ENCODE data around the gene GALNT2.

DNA sequence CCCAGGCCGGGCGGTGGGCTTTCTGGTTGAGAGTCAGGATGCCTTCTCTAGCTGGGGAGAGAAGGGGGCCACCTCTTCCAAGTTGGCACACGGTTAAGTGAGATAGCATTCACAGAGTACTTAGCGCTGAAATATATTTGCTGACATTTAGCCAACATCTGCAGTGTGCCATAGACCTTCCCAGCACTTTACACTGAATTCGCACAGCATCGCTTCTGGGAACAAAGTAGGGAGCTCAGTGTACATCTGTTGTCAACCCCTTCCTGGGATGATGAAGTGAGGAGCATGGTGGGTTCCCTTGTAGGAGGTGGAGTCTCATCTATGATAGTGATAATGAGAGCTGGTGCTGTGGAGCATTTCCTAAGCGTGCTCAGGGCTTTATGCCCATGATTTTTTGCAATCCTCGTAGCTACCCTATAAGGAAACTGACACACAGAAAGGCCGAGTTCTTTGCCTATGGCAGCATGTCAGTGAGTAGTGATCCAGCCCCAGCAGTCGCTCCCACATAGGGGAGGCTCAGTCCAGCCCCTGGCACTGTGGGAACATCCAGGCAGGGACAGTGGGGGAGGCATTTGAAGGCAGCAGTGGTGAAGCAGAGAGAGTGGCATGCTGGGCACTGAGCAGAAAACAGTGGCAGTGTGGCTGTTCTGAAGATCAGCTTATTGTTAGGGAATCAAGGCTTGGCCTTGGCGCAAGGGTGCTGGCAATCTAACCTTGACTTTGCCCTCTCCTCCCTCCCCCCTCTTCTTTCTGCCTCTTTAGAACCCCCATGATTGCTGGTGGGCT, 182.8 kb downstream of the GALNT2 start:
- TF ChIP-seq, protein P1, sequence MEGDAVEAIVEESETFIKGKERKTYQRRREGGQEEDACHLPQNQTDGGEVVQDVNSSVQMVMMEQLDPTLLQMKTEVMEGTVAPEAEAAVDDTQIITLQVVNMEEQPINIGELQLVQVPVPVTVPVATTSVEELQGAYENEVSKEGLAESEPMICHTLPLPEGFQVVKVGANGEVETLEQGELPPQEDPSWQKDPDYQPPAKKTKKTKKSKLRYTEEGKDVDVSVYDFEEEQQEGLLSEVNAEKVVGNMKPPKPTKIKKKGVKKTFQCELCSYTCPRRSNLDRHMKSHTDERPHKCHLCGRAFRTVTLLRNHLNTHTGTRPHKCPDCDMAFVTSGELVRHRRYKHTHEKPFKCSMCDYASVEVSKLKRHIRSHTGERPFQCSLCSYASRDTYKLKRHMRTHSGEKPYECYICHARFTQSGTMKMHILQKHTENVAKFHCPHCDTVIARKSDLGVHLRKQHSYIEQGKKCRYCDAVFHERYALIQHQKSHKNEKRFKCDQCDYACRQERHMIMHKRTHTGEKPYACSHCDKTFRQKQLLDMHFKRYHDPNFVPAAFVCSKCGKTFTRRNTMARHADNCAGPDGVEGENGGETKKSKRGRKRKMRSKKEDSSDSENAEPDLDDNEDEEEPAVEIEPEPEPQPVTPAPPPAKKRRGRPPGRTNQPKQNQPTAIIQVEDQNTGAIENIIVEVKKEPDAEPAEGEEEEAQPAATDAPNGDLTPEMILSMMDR (IDR thresholded peaks at IDR 0.05; ENCODE audit: poor library complexity), result no peak
- TF ChIP-seq EZH2 (IDR thresholded peaks at IDR 0.05; ENCODE audit: borderline replicate concordance), result no peak
